Activated CD8-positive, alpha-beta memory T cell treated with anti-CD3 and anti-CD28 coated beads, Interleukin-2, amount 50 U/mL, for 24 hours (primary cell): ENCODE results near the gene SEC14L5.

Experiments
- DNase-seq: peaks from one replicate; pipeline ENCODE4 v3.0.0-alpha.2; 2020; ENCODE audit errors: extremely low read depth

Gene SEC14L5

DNA sequence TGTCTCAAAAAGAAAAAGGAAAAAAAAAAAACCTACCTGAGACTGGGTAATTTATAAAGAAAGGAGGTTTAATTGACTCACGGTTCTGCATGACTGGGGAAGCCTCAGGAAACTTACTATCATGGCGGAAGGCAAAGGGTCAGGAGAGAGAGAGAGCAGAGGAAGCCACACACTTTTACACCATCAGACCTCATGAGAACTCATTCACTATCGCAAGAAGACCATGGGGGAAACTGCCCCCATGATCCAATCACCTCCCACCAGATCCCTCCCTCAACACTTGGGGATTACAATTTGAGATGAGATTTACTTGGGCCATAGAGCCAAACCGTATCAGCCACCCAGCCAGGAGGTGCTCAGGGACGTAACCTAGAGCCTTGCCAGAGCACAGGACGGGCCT is 54.8 kb downstream of the SEC14L5 start:
- DNase-seq = no peak

DNA sequence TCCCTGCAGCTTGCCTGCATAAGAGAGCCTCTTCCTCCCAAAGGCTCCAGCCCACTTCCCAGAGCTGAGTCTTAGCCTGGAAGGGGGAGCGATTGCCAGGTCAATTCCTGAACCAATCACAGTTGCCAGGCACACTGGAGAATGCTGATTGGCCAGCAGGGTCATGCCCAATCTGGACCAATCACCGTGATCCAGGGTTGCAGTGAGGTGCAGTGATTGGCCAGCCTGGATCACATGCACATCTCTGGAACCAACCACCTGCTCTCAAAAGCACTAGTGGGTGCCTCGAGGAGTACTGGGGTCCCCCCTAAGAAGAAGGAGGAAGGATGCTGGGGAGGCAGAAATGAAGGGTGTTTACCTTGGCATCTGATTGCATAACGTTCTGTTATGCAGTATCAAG is 57.2 kb downstream of the SEC14L5 start:
- no peak for DNase-seq

DNA sequence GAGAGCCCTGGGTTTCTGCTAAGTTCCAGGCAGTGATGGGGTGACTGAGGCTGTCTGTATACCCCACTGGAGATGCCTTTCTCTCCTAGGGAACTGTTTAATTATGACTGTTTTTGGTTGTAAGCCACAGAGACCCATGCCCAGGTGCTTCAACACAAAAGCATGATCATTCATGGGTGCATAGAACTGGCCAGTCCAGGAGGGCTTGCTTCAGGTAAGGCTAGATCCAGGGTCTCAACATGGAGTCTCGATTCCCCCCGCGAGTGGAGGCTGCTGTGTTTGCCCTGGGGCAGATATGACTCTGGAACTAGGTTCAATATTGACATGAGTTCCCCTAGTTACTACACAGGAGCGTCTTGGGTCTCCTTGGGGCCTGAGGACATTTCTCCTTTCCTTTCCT is 57.8 kb downstream of the SEC14L5 start:
- no peak for DNase-seq

DNA sequence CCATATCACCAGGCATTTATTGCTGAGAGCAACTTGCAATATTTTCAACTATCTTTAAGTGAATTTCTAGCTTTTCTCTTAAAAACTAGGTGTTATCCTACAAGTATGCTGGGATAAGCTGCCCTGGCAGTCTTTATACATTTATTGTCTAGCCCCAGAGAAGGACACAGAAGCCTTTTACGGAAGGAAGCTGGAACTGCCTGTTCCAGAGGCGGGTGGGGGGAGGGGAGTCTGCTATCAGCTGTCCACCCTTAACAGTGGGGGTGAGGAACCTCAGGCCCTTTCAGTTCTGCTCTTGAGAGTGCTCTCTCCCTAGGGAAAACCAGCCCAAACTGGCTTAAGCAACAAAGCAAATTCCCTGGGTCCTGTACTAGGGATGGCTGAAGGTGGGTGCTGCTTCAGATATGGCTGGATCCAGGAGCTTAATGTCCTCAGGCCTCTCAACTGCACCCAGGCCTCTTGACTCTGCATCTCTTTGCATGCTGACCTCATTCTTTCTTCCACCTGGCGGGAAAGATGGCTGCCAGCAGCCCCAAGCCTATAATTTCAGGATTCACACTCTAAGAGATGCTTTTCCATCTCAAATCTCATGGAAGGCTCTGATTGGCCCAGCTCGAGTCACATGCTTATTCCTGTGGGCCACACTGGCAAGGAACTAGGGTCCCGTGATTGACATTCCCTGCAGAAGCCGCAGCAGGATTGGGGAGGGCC is 59.0 kb downstream of the SEC14L5 start:
- DNase-seq = no peak

DNA sequence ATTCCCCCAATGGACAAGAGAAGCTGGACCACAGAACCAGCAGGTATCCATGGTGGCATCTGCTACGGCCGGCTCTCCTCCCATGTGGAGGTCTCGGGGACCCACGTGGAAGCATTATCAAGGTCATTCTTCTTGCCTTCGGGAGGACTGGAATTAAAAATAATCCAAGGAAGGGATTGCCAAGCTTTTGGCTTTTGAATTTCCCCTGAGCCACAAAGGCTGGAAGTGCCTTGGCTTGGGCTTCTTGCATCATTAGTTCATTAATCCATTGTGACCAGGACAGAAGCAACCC is 59.5 kb downstream of the SEC14L5 start:
- no peak for DNase-seq

DNA sequence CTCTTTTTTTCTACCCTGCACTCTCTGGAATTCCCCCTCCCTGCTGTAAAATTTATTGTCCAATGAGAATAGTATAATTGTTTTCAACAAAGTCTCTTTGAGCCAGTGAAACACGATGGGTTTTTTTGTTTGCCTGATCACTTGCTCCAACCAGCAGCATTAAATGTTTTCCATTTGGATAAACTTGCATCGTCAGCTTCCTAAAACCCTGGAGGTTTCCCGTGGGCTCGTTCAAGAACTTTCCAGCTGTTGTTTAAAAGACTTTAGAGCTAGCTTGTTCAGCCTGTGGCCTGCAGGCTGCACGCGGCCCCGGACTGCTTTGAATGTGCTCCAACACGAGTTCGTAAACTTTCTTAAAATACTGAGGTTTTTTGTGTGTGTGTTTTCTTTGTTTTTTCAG is 60.7 kb downstream of the SEC14L5 start:
- DNase-seq = no peak

DNA sequence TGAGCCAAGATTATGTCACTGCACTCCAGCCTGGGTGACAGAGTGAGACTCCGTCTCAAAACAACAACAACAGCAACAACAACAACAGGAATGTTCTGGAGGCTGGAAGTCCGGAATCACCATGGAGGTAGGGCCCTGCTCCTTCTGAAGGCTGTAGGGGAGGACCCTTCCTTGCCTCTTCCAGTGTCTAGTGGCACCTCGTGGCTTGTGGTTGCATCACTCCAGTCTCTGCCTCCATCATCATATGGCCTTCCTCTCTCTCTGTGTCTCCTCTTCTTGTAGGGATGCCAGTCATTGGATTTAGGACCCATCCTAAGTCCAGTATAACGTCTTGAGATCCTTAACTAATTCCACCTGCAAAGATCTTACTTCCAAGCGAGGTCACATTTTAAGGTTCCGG is 61.6 kb downstream of the SEC14L5 start:
- DNase-seq = no peak

DNA sequence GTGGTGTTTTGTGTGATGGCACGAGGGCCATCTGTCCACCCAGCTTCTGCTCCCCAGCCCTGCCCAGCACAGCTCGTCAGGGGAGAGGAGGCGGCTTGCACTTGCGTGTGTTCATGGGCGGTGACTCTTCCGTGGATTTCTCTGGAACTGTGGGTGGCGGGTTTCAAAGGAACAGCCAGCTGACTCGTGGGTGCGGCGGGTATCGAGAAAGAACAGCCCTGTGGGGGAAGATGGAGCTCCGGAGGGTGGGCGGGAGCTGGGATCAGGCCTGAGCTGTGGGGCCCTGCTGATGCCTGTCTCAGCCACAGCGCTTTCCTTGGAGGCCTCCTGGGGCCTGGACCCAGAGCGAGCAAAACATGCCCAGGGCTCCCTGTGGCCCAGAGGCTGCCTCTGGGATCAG is 62.4 kb downstream of the SEC14L5 start:
- no peak for DNase-seq

DNA sequence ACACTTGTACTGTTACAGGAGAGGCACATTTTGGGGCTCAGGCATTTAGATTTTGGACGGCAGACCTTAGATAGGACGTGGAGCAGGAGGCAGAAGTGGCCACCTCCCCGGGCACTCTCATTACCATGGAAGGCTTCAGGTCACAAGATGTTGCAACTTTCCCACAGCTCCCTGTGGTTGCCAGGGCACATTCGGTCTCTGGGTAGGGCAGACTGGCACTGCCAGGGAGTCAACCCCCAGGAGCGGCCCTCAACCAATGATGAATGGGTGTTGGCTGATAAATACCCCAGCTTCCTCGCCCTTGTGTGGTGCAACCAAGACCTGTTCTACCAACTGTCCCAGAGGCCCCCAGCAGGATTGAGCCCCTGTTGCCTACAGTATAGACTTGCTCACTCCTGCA is 64.4 kb downstream of the SEC14L5 start:
- DNase-seq = no peak

DNA sequence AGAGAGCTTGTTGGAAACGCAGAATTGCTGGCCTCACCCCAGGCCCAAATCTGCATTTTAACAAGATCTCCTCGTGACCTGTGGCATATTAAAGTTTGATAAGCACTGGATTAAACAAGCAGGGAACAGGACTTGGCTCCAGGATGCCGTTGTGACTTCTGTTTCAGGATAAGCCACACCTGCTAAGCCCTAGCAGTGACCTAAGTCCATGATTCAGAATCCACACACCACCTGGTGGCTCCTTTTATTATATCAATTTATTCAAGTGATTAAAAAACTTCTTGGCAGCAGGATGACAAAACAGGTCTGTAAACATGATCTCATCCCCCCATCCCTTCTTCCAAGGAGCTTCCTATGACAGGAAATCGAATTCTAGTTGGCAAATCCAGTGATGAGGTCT is 66.5 kb downstream of the SEC14L5 start:
- DNase-seq = no peak

DNA sequence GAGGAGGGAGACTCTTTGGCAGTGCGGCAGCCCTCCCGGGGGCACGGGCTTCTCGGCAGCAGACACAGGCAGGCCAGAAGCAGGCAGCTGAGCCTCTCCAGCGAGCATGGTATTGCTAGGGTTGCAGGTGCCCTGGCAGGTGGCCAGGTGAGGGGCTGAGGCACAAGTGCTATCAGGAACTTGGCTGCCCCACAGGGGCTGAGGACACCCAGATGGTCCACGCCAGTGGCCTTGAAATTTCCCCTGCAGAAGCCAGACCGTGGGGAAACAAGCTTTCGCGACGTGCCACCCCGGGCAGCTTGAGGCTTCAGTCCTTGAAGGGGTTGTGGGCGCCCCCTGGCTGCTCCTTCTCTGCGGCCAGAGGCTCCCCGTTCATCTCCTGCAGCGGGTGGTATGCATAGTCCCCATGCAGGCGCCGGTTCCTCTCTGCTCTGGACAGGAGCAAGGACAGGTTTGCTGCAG is 67.1 kb downstream of the SEC14L5 start:
- DNase-seq = no peak

DNA sequence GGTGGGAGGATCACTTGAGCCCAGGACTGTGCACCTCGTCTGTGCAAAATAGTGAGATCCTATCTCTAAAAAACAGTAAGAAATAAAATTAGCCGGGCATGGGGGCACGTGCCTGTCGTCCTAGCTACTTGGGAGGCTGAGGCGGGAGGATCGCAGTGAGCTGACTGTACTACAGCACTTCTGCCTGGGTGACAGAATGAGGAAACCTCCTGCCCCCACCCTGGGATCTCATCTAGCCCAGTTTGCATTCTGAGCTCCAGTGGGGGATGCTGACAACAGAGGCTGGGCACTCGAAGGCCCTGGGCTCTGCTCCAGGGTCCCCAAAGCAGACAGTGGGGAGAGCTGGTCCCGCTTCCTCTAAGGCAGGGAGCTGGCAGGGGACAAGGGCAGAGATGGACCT is 68.5 kb downstream of the SEC14L5 start:
- DNase-seq = no peak

DNA sequence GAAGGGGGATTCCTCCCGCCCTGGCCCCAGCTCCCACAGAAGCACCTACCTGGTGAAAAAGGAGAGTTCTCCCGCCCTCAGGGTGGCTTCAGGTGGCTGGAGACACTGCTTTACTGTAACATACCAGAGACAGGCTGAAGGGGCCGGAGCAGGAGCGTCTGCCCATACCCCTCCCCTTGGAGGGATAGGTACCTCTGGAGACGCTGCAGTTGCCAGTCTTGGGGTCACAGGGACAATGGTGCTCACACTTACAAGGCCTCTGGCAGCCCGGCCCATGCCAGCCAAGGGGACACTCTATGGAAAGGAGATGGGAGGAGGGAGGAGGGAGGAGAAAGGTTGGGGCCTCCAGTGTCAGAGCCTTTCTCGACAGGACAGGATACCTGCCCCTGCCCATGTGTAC is 69.0 kb downstream of the SEC14L5 start:
- DNase-seq = no peak

DNA sequence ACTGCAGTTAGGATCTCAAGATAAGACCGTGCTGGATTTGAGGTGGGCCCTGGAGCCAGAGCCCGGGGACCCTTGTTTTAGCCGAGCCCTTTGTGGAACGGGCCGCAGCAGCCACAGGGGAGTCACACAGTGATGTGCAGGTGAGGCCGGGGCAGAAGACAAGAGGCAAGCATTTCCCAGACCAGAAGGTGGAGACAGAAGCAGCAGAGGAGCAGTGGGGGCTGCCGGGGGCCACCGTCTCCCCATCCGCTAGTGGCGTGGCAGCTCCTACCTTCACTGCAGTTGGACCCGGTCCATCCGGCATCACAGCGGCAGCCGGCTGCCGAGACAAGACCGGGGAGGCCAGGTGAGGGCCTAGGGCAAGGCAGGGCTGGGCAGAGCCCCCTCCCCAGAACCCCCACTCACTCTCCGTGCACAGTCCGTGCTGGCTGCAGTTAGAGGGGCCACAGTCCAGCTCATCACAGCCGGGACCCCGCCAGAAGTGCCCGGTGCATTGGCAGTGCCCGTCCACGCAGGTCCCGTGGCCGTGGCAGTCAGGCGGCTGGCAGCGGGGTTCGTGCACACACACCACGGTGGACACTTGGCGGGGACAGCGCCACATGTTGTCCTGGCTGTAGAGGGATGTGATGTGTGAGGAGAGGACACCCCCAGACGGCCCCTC is 69.6 kb downstream of the SEC14L5 start:
- DNase-seq = no peak

DNA sequence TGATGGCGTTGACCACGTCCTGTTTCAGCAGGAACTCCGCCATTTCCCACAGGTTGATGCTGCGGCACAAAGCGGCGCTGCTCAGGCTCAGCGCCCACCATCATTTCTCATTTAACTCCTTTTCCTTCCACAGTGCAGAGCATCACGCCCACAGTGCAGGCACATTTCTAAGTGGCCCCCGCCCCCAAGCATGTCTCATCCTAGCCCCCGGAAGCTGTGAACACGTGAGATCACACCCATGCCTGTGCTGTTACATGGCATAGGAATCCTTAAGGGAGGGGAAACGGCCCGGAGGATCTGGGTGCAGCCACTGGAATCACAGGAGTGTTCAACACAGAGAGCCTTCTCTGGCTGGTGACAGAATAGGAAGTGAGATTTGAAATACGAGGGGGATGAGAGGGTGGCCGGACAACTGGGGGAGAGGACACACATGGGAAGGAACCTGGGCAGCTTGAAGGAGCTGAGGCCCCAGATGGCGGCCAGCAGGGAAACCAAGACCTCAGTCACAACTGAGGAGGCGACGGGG is 70.9 kb downstream of the SEC14L5 start:
- no peak for DNase-seq

DNA sequence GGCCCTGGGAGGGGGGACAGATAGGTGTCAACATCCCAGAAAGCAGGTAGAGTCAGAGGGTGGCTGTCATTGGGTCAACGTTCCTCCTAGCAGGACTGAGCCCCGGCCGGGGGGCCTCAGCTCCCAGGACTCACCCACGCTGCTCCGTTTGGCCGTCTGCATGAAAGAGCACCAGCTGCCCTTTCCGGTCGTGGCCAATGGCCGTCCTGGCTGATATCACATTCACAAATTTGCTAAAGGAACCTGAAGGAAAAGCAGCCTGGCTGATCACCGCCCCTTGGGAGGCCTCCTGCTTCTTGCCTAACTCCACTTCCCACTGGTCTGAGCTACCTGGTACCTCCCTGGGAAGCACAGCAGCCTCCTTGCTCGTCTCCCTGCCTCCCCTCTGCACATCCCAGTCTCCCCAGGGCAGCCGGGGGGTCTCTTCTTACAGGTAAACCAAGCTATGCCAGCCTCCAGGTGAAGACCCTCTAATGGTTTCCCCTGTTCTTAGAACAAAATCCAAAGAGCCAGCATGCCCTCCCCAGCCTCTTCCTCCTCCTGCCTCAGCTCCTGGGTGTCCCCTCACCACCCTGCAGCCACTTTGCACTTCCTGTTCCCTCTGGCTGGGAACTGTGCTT is 72.2 kb downstream of the SEC14L5 start:
- DNase-seq = no peak

DNA sequence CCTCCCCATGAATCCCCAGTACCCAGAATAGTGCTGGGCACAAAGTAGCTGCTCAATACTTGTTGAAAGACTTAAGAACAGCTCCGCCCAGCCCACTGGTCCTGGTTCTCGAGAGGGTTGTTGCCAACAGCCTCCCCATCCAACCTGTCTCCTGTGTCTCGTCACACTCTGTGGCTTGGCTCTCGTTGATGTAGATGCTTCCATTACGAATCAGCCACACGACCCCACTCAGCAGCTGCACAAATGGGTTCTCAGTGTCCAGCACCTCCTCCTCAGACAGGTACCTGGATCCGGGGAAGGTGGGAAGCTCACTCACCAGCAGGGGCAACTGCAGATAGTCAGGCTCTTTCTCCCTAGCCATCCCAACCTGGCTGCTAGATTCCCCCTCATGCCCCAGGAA is 73.5 kb downstream of the SEC14L5 start:
- no peak for DNase-seq

DNA sequence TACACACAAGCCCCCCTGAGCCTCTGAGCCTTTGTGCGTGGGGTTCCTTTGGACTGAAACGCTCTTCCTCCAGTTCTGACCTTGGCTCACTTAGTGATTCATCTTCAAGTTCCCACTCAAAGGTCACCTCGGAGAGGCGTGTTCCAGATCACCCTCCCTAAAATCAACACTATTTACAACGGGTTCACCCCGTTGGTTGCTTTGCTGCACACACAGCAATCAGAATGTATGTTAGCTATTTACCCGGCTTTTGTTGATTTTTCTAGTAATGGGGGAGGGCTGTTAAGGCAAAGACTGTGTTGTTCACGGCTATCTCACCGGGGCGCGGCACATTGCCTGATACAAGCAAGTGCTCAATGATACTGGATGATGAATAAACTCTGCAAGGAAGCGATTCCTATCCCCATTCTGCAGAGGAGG is 74.6 kb downstream of the SEC14L5 start:
- DNase-seq = no peak

DNA sequence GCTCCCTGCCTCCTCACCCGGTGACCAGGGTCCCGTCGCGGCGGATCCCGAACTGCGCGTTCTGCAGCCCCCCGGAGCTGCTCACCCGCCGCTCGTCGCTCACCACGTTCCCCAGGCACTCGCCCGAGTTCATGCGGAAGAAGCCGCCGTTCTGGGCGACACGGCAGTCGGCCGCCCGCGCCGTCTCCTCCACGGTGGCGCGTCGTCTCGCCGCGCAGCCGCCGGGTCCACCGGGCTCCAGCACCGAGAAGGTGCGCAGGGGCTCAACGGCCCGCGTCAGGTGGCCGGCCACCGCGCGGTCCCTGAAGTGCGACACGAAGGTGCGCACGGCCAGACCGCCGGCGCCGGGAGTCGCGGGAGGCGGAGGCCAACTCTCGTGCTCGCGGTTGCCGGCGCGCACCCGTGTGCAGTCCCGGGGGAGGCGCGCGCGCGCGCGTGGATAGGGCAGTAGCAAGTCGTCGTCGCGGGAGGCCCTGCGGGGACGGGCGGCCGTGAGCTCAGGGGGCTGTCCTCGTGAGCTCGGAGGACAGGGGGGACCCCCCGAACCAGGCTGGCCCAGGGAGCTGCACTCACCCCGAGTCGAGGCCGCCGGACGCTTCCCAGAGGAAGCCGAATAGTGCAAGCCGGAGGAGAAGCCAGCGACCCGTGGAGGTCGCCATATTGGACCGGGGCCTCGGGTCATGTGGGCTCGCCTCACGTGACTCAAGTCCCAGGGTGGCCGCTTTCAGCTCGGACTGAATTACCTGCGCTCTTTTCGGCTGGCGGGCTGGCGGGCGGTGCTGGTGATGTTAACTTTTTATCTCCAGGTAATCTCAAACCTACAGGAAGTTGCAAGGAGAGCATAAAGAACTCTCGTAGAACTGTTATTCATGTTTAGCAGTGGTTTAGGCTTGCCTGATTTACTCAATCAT is 75.4 kb downstream of the SEC14L5 start, which contains the start of gene NAGPA:
Gene NAGPA (minus strand): TSS at position 680 of the 911 bp plus-strand sequence. CDS start 21 bp downstream, at position 659.
- peak; percentile 57 for DNase-seq

DNA sequence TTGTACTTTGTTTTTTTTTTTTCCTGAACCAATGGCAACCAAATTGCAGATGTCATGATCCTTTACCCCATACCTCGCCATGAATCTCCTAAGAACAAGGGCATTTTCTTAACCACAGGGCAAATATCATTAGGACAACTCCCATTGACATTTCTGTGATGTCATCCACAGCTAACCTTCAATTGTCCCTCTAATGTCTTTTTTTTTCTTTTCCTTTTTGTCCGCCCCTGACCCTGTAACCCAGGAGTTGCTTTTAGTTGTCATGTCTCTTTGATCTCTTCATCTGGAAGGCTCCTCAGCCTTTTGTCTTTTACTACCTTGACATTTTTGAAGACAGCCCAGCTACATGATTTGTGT is 76.0 kb downstream of the SEC14L5 start:
- DNase-seq = no peak

DNA sequence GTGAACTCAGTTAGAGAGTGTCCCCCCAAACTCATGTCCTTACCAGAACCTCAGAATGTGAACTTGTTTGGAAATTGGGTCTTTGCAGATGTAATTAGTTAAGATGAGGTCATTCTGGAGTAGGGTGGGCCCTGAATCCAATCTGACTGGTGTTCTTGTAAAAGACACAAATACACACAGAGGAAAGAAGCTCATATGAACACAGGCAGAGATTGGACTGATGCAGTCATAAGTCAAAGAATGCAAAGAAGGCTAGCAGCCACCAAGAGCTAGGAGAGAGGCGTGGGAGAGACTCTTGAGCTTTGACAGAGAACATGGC is 77.7 kb downstream of the SEC14L5 start:
- DNase-seq = no peak
